LoVo (cell line): ENCODE results near the gene AQP5.

ENCODE experiments used
- DNase-seq: peaks from one replicate; pipeline ENCODE4 v3.0.0-alpha.2; 2016; ENCODE audit warnings: low spot score

The AQP5 gene

DNA sequence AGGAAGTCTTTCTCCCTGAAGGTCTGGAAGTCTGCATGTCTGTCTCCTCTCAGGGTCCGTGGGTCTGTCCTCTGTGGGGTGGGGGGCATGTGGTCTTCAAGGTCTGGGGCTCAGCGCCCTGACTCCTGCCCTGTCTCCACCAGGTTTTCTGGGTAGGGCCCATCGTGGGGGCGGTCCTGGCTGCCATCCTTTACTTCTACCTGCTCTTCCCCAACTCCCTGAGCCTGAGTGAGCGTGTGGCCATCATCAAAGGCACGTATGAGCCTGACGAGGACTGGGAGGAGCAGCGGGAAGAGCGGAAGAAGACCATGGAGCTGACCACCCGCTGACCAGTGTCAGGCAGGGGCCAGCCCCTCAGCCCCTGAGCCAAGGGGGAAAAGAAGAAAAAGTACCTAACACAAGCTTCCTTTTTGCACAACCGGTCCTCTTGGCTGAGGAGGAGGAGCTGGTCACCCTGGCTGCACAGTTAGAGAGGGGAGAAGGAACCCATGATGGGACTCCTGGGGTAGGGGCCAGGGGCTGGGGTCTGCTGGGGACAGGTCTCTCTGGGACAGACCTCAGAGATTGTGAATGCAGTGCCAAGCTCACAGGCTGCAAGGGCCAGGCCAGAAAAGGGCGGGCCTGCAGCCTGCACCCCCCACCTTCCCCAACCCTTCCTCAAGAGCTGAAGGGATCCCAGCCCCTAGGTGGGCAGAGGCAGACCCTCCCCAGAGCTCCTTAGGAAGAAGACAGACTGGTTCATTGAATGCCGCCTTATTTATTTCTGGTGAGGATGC is 3.4 kb downstream of the AQP5 start:
- no peak for DNase-seq

DNA sequence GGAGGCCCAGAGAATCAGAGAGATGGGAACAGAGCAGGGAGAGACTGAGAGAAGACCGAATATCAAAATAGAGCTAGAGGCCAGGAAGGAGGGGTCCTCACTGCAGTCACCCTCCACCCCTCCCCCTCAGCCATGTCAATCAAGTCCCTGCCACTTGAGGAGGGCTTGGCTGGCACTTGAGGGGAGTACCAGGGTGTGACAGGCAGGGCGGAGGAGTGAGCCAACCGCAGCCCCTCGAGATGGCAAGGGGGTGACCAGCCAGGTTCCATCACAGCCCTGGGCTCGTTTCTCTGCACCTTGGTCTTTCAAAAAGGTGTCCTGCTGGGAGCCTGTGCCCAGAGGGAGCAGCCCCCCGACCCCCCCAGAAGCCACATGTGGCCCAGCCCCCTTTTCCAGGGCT is 4.2 kb downstream of the AQP5 start:
- no peak for DNase-seq

DNA sequence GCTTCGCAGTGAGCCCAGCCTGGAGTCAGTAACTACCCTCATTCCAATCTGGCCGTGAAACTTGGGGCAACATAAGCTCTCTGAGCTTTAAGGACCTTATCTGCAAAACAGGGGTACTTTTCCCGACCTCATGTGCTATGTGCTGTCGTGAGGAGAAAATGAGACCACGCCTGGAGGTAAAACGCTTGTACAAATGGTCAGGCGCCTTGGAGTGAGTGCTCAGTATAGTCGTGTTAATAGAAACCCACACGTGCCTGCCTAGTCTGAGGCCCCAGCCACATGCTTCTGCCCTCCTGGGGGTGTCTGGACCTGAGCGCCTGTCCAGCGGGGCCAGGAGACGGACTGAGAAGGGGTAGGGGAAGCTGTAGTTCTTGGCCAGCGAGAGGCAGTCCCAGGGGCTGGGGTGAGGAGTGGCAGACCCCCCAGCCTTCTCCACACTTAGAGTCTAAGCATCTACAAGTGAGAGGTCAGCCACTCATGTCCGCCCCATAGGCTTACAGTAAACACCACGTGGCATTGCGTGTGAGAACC is 4.9 kb downstream of the AQP5 start:
- no peak for DNase-seq

DNA sequence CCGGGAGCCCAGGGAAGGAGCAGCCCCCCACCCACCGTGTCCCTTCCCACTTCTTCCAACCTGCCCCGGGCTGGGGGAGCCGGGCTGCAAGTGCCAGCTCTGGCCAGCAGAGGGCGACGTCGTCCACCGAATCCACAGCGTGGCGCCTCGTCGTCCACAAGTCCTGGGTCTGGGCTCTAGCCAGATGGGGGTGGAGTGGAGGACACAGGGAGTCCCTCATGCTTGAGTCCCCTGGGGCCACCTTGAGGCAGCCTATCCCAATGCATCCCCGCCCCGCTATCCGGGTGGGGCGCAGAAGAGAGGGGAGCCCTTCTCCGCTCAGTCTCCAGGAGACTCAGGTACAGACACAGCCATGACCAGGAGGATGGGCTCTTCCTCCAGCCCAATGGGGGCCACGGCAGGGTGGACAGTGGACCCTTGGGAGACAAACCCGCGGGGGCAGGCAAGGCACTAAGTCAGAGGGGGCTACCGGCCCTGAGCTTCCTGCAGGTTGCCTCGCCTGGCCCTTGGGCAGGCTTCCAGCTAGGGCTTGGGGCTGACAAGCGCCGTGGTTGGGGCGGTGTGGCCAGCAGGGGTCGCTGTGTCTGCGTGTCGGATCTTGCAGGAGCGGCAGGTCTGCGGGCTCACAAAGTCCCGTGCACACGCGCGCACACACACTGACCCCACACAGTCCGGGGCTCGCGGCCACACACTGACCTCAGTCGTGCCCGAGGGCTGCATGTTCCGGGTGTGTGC is 5.5 kb downstream of the AQP5 start:
- peak; percentile 88 for DNase-seq

DNA sequence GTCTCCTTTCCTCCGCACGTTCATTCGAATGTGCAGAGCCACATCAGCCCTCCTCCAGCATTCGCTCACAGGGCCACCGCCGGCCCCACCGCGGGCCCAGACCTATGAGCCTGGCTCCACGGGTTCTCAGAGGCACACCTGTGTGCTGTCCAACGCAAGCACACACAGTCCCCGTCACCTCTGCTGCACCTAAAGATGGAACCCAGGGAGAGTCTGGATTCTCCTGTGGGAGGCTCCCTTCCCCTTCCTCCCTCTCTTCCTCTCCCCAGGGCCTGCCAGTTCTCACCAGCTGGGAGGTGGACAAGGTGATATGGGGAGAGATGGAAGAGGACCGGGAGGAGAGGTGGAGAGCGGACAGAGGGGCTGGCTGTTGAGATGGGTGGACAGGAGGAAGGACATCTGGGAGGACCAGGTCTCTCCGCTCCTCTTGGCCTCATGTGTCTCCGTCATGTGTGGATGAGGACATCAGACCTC is 6.1 kb downstream of the AQP5 start:
- no peak for DNase-seq

DNA sequence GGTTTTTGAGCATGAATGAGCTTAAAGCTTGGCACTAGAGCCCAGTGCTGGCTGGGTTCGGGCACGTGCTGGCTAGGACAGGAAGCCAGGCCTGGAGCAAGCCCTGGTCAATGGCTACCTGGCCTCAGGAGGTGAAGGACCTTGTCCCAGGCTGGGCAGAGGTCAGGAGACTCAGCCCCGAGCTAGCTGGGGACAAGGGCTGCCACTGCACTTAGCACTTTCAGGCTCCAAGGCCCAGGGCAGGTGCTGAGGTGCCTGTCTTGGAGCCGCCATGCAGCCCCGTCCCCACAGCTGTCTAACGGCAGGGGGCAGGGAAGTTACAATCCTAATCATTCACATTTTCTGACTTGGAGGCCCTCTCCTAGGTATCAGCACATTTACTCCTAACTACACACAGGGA is 6.8 kb downstream of the AQP5 start:
- no peak for DNase-seq

DNA sequence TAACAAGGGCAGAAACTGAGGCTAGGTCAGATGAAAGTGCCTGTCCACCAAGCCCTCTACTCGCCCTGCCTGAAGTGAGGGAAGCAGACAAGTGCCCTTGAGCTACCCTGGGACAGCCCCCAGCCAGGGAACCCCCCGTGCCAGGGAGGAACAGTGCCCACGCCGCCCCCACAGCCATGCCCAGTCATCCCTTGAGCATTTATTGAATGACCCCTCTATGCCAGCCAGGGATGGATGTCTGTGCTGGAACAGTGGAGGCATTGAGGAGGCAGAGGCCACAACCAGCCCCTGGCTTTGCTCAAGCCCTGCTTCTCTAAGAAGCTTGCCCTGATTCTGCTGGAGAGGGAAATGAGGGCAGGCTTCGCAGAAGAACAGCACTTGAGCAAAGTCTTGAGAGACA is 7.4 kb downstream of the AQP5 start:
- DNase-seq: no peak

DNA sequence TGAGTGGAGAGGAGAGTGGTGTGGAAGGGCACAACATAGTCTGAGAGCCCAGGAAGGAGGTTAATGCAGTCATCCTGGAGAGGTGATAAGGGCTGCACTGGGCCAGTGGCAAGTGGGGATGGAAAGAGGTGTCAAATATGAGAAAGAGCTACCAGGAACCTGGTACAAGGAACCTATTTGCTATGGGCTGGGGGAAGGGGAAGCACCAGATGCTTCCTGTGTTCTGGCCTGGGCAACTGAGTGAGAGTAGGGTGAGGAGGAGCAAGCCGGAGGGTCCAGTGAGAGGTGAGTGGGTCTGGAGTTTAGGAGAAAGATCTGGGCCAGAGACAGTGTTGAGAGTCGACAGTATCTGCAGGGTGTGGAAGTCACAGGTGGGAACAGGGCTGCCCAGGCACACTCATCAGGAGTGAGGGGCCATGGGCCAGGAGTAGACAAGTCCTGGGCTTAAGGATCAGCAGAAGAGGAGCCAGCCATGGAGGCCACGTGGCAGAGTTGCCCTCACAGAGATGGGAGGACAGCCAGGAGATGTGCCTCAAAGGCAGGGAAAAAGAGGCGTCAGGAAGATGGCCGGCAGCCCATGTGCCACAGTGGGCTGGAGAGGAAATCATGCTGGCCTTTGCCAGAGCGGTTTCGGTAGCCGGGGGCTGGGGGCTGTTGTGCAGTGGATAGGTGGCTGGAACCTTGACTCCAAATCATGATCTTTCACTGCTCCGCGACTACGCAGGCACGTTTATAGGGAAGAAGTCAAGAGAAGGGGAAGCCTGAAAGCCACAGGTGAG is 8.2 kb downstream of the AQP5 start:
- DNase-seq: no peak

DNA sequence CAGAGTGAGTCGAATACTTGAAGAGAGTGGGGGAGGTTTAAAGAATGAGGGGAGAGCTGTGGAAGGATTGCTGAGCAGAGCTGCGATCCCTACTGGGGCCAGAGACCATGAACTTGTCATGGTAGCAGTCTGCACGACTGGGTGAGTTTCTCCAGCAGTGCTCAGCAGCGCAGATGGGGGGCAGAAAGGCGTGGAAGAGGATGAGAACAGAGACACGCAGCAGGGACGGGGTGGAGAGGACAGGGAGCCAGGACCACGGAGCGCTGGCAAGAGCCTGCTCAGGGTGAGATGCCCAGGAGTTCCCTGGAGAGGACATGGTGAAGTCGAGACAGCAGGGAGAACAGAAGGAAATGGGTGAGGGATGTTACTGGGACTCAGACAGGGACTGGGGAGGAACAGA is 9.0 kb downstream of the AQP5 start:
- DNase-seq: no peak

DNA sequence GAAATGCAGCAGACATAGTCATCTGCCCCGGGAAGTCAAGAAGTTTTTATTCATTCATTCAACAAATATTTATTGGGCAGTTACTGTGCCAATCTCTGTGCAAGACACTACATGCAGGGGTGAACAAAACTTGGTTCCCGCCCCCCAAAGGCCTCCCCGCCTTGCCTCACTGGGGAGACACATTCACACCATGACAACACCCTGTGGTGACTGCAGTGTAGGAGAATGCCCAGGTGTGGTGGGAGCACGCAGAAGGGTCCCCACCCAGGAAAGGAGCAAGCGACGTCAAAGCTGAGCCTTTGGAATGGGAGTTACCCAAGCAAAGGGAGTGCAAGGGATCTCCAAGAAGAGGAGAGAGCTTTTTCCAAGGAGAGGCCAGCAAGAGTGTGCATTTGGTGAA is 9.5 kb downstream of the AQP5 start:
- no peak for DNase-seq

DNA sequence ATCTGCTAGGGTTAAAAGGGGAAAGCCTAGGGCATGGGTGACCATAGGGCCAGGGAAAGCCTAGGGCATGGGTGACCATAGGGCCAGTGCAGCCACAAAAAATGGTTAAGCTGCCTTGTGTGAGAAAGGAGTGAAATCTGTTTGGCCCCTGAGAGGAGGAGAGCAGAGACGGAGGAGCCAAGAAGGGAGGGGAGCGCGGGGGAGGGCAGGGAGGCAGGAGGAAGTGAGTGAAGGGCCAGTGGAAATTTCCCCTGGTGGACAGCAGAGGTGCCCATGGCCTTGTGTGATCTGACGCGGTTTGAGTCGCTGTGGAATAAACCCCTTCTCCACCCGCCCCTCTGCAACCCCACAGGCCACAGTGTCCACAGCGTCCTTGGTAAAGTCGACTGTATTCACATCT is 10.5 kb downstream of the AQP5 start:
- DNase-seq: no peak

DNA sequence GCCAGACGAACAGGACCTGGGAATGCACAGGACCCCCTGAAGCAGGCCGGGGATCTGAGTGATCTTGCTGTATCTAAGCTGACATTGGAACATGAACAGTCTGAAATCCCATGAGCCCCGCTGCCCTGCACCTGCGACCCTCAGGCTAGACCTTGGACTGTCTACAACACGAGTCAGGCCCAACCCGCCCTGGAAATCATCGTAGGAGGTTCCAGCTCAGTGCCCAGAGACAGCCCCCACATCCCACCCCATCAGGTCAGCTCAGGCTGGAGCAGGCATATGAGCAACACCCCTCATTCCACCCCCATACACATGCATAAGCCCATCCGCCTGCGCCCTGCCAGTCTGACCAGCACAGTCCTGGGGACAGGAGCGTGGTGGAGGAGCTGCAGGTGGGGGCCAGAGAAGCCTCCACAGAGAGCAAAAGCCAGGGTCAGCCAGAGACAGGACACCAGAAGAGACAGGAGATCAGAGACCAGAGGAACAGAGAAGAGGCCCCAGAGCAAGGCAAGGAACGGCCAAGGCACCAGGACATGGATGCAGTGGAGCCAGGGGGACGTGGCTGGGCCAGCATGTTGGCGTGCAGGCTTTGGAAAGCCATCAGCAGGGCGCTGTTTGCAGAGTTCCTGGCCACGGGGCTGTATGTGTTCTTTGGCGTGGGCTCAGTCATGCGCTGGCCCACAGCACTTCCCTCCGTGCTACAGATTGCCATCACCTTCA is 11.1 kb downstream of the AQP5 start, which contains the start of gene AQP6:
Gene AQP6 (plus strand): TSS at position 307 of the 720 bp plus-strand sequence. CDS start 227 bp downstream, at position 534.
- no peak for DNase-seq

DNA sequence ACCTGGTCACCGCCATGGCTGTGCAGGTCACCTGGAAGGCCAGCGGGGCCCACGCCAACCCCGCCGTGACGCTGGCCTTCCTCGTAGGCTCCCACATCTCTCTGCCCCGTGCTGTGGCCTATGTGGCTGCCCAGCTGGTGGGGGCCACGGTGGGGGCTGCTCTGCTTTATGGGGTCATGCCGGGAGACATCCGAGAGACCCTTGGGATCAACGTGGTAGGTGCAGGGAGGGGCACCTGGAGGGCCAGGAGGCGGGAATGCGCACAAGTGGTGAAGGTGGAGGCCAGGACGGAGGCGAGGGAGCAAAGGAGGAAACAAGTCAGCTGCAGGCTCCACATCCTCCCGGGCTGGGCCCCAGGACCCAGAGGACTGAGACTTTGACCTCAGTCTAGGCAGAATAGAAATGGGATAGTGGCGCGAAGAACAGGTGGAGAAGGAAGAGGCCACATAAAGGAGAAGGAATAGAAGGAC is 11.7 kb downstream of the AQP5 start:
- DNase-seq: no peak

DNA sequence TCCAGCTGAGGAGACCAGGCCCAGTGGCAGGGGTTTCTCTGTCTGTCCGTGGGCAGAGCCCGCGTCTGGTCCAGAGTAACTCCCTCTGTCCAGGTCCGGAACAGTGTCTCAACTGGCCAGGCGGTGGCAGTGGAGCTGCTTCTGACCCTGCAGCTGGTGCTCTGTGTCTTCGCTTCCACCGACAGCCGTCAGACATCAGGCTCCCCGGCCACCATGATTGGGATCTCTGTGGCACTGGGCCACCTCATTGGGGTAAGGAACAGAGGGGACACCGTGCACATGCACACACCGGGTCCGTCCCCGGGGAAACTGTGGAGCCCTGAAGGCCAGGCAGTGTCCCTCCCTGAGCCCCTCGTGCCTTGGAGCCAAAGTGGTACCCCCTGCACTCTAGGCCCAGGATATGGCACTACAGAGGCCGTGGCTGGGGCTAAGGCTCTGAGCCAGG is 12.6 kb downstream of the AQP5 start:
- DNase-seq: no peak

DNA sequence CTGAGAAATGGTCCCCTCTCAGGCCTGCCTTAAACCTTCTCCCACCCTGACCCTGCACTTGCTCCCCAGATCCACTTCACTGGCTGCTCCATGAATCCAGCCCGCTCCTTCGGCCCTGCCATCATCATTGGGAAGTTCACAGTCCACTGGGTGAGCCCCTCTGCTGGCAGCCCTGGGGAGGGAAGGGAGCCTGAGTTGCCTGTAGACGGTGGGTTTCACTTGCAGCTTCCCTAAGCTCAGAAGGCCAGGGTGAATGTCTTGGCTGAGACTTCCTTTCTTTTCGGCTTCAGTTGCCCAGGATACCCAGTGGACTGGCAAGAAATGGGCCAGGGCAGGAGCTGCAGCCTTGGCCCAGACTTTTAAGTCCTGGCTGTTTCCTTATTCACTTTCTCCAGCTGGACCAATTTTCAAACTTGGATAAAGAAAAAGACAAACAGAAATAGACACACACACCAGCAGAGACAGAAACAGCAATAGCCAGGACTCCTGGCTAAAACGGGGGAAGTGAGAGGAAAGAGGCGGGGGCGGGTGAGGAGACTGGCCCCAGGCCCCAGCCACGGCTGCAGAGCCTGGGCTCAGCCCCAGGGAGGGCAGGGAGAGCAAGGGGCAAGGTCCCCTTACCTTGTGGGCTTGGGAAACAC is 13.1 kb downstream of the AQP5 start:
- DNase-seq: no peak

DNA sequence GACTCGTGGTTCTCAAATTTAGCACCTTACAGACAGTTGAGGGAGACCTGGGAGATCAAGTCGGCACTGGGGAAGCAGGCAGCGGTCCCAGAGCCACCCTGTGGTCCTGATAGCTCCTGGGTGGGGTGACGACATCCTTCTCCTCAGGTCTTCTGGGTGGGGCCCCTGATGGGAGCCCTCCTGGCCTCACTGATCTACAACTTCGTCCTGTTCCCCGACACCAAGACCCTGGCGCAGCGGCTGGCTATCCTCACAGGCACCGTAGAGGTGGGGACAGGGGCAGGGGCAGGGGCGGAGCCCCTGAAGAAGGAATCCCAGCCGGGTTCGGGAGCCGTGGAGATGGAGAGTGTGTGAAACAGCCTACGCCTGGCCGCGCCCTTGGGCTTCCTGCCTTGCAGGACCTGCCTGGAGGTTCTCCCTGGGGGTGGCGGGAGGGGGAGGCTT is 13.7 kb downstream of the AQP5 start:
- DNase-seq: no peak

DNA sequence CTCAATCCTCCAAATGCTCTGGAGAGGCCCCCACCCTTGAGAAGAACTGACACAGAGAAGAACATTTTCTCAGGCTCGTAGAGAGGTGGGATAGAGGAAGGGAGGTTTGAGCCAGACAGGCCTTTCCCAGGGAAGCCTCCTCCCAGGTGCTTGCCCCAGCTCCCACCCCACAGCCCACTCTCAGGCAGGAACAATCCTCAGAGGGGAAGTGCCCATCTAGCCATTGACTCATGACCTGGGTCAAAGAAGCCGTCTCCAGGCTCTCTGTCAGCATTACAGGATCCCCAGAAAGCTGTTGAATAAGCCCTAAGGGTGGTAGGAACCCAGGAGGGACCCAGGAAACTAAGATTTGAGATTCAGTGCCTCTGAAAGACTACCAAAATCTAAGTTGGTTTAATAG is 14.9 kb downstream of the AQP5 start:
- DNase-seq: no peak

DNA sequence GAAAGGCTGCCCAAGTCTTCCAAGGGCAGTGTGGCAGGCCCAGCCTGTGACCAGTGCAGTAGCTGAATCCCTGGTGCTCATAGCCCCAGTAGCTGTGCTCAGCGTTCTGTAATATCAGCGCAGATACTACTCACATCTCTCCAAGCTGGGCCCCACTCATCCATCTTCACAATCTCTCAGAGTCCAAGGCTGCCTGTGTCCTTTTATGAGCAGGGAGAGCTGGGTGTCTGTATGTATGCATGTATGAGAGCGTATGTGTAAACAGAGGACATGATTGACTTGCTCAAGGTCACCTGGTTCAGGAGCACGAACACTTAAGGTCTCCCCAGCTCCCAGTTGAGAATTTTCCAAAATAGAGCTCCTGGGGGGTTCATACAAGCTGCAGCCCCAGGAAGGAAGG is 16.5 kb downstream of the AQP5 start:
- DNase-seq: no peak

DNA sequence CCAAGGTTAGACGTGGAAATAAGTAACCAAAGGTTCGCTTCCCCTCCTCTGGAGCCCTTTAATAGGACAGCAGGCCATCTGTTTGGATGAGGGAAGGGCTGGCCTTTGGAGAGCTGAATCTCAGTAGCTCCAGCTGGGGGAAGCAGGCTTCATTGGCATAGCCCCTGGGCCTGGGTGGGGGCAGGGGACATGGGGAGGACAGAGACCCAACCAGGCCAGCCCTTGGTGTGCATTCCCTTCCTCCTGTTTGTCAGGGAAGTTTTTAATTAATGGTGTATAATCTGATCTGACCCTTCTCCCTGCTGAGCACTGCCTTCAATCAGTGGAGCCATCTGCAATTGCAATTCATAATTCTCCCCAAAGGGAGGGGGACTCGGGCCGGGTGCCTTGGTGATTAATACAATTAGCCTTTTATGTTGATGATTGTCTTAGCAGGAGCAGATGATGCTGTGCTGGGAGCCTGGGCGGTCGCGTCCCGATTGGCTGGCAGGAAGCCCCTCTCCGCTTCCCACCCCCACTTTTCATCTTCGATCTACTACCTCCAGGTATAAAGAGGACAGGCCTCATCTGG is 17.4 kb downstream of the AQP5 start:
- no peak for DNase-seq

DNA sequence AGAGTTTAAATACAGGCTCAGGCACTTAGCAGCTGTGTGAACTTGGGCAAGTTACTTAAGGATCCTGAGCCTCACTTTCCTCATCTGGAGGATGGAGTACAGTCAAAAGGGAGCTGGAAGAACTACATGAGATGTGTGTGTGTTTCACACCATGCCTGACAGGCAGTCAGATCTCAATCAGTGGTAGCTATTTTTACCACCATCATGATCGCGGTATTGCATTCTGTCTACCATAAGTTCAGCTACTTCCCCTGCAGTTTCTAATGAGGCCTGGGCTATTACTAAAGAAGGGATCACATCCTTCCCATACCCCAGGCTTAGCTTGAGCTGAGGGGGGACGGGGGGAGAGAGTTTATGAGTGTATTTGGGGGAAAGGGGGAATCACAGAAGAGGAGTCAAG is 18.1 kb downstream of the AQP5 start:
- no peak for DNase-seq
